ENCODE measurements around the gene SSTR5.
"Not testable (repeated sequence)": the region's sequence is repeated elsewhere in the genome, so short reads cannot be mapped to it uniquely, and the experiment has no call there.

The SSTR5 gene

DNA sequence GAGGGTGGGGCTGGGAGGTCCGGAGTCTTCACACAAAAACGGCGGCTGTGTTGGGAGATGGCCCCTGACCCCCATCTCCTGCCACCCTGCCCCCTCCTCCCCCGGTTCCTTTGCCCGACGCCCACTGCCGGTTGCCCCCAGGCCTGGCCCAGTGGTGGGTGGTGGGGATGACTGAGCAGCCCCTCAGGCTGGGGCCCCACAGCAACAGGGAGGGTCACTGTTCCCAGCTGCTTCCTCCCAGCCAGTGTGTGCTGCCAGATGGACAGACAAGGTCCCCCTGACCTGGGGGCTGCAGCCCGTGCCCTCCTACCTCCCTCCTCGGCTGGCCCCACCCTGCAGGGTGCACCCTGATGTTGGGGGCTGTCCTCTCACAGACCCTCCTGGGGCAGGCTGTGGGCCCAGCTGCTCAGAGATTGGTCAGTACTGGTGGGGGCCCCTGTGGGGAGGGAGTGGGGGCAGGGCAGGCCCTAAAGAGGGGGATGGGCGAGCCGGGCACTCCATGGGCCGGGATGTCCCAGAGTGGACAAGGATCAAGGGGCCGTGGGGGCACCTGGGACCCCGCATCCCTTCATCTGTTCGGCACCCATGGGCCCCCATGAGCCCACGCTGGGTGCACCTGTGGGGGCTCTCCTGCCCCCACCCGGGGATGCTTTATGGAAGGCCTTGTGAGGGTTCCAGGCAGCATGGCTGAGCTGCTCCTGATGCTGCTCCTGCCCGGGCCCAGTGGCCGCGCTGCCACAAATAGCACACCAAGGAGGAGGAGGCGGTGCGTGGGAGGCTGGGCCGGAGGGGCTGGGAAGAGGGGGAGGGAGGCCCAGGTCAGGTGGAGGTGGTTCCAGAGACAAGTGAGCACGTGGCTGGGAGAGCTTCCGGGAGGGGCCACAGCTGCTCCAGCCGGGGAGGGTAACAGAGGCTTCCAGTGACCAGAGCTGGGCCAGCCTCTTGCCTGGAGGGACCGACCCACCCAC lies 18.4 kb downstream of the SSTR5 start:
- ChIA-PET CTCF (no interaction called here), POLR2A (no interaction called here)

DNA sequence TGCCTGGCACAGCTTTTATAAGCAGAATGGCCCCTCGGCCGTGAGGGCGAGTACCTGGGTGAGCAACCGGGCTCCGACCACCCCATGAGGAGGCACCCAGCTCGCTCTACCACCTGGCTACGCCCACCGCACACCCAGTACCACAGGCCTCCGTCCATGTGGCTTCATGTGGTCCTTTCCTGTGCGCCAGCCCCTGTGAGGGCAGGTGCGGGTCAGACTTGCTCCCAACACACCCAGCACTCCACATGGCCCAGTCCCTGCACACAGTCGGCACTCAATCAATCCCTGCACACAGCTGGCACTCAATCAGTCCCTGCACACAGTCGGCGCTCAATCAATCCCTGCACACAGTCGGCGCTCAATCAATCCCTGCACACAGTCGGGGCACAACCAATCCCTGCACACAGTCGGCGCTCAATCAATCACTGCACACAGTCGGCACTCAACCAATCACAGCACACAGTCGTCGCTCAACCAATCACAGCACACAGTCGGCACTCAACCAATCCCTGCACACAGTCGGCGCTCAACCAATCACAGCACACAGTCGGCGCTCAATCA lies 19.5 kb downstream of the SSTR5 start:
- ChIA-PET CTCF (no interaction called here), POLR2A (no interaction called here)
- no peak overlapping the region for H3K4me3 ChIP-seq (ENCODE audit: low read depth, low read length)
- TF ChIP-seq, protein P1, sequence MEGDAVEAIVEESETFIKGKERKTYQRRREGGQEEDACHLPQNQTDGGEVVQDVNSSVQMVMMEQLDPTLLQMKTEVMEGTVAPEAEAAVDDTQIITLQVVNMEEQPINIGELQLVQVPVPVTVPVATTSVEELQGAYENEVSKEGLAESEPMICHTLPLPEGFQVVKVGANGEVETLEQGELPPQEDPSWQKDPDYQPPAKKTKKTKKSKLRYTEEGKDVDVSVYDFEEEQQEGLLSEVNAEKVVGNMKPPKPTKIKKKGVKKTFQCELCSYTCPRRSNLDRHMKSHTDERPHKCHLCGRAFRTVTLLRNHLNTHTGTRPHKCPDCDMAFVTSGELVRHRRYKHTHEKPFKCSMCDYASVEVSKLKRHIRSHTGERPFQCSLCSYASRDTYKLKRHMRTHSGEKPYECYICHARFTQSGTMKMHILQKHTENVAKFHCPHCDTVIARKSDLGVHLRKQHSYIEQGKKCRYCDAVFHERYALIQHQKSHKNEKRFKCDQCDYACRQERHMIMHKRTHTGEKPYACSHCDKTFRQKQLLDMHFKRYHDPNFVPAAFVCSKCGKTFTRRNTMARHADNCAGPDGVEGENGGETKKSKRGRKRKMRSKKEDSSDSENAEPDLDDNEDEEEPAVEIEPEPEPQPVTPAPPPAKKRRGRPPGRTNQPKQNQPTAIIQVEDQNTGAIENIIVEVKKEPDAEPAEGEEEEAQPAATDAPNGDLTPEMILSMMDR (IDR thresholded peaks at IDR 0.05; ENCODE audit: insufficient read depth, low read length, missing control alignments): no peak
- DNase-seq (ENCODE audit: low read depth, low spot score): no peak

More for the DNA sequence above, 18.4 kb downstream of the SSTR5 start:
- DNase-seq (ENCODE audit: low read depth, low spot score): no peak
- TF ChIP-seq, protein P1 (IDR thresholded peaks at IDR 0.05; ENCODE audit: insufficient read depth, low read length, missing control alignments): no peak
- no peak overlapping the region for H3K4me3 ChIP-seq (ENCODE audit: low read depth, low read length)

DNA sequence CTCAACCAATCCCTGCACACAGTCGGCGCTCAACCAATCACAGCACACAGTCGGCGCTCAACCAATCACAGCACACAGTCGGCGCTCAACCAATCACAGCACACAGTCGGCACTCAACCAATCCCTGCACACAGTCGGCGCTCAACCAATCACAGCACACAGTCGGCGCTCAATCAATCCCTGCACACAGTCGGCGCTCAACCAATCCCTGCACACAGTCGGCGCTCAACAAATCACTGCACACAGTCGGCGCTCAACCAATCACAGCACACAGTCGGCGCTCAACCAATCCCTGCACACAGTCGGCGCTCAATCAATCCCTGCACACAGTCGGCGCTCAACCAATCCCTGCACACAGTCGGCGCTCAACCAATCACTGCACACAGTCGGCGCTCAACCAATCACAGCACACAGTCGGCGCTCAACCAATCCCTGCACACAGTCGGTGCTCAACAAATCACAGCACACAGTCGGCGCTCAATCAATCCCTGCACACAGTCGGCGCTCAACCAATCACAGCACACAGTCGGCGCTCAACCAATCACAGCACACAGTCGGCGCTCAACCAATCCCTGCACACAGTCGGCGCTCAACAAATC lies 20.2 kb downstream of the SSTR5 start:
- CTCF ChIA-PET; POLR2A ChIA-PET; DNase-seq (ENCODE audit: low read depth, low spot score); H3K4me3 ChIP-seq (ENCODE audit: low read depth, low read length): not testable (repeated sequence)

DNA sequence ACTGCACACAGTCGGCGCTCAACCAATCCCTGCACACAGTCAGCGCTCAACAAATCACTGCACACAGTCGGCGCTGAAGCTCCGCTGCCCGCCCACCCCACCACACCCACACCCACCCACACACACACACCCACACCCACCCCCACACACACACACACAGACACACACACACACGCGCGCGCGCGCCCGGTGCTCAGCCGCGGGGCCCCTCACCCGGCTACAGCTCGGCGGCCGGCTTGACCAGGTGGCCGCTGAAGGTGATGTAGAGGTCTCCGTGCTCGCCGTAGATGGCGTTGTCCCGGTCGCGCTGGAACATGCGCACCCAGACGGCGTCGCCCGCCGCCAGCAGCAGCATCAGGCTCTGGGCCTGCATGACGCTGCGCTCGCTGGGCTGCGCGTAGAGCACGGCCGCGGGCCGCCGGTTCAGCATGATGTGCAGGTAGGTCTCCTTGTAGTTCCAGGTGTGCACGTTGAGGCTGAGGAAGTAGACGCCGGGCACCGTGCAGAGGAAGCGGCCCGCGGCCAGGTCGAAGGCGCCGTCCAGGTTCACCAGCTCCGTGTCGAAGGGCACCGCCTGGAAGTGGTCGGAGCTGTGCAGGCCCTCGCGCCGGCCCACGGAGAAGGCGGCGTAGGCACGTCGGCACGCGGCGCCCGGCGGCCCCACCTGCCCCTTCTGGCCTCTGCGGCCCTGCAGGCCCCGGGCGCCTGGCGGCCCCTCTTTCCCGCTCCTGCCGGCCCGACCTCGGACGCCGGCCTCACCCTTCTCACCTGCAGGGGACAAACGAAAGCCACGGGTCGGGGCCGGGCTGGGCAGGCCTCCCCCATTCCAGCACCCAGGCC lies 21.0 kb downstream of the SSTR5 start:
- TF ChIP-seq, protein P1 (IDR thresholded peaks at IDR 0.05; ENCODE audit: insufficient read depth, low read length, missing control alignments): no peak
- CTCF ChIA-PET: no interaction called here
- POLR2A ChIA-PET: no interaction called here

DNA sequence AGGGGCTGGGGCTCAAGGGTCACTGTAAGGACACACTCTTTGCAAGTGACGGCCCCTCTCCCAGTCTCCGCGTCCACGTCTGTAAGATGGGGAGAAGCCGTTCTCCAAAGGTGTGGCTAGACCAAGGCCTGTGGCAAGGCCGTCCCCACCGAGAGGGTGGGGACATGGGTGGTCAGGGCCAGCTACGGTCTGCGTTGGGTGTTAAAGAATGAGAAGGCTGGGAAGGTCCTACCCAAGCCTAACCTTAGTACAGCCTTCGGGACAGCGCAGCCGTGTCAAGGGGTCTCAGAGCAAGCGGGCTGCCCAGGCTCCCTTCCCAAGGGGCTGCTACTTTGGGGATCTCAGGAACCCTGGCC lies 21.6 kb downstream of the SSTR5 start:
- TF ChIP-seq, protein P1 (IDR thresholded peaks at IDR 0.05; ENCODE audit: insufficient read depth, low read length, missing control alignments): no peak
- POLR2A ChIA-PET: no interaction called here
- no peak overlapping the region for H3K4me3 ChIP-seq (ENCODE audit: low read depth, low read length)
- no peak for DNase-seq (ENCODE audit: low read depth, low spot score)
- CTCF ChIA-PET: no interaction called here

More for the DNA sequence above, 21.0 kb downstream of the SSTR5 start:
- no peak overlapping the region for H3K4me3 ChIP-seq (ENCODE audit: low read depth, low read length)
- no peak for DNase-seq (ENCODE audit: low read depth, low spot score)

DNA sequence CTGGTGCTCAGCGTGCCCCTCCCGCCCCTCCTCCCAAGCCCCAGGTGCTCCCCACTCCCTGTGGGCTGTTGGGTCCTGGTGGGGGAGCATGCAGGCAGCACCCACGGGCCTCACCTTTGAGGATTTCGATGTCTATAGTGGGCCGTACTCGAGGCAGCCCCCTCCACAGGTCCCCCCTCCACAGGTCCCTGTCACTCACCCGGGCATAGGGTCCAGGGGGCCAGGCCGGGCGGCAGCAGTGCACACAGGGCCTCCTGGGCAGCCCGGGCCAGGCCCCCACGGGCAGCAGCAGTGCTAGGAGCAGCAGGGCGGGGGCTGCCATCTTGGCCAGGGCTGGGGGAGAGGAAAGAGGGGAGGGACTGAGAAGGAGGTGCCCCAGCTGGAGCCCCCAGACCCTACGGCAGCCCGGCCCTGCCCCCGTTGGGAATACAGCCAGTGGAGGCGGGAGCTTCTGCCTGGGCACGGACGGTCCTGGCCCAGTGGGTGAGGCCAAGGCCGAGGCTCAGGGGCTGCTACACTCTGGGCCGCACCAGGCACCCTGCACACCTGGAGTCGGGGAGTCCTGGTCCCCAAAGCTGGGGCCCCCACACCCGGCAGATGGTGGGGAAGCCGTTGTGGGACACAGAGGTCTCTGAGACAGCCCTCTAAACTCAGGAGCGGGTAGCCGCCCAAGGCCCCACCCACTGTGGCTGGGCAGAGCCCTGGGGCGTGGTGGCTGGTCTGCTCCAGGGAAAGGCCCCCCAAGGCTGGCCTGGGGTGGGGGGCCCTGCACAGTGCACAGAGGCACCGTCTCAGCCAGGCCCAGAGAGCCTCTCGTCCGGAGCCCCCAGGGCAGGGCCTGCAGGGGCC lies 22.3 kb downstream of the SSTR5 start:
- no peak for DNase-seq (ENCODE audit: low read depth, low spot score)
- no peak overlapping the region for H3K4me3 ChIP-seq (ENCODE audit: low read depth, low read length)
- ChIA-PET POLR2A (no interaction called here), CTCF (no interaction called here)
- TF ChIP-seq, protein P1 (IDR thresholded peaks at IDR 0.05; ENCODE audit: insufficient read depth, low read length, missing control alignments): no peak
